IMR-90 (cell line): Measurements from ENCODE around the gene TCP11.

Source experiments
- BHLHE40 ChIP-seq: fragments of 150-350 bp; IDR thresholded peaks from 2 replicates; pipeline ENCODE4 v1.6.1; 2016; ENCODE audit warnings: mild to moderate bottlenecking, low read depth, low read length
- CTCF ChIP-seq: conservative IDR thresholded peaks from 2 replicates; pipeline ENCODE4 v1.5.1; 2012; ENCODE audit warnings: mild to moderate bottlenecking, low read depth, low read length, improper control_type of control experiment
- FOS ChIP-seq: fragments of 150-350 bp; IDR thresholded peaks from 2 replicates; pipeline ENCODE4 v1.6.1; 2016; ENCODE audit warnings: low read depth, low read length
- MAFK ChIP-seq: IDR thresholded peaks from 2 replicates; pipeline ENCODE4 v1.6.1; 2012; ENCODE audit warnings: low read depth, low read length, improper control_type of control experiment
- MAZ ChIP-seq: IDR thresholded peaks from 2 replicates; pipeline ENCODE4 v1.6.1; 2012; ENCODE audit warnings: low read depth, mild to moderate bottlenecking, low read length, improper control_type of control experiment, moderate library complexity, borderline replicate concordance
- MXI1 ChIP-seq: IDR thresholded peaks from 2 replicates; pipeline ENCODE4 v1.6.1; 2012; ENCODE audit warnings: low read depth, mild to moderate bottlenecking, low read length, moderate library complexity, borderline replicate concordance
- NFE2L2 ChIP-seq: fragments of 150-350 bp; IDR thresholded peaks from 2 replicates; pipeline ENCODE4 v1.6.1; 2016; ENCODE audit warnings: low read depth, mild to moderate bottlenecking, low read length
- POLR2A ChIP-seq: IDR thresholded peaks from 2 replicates; pipeline ENCODE4 v1.6.1; 2012; ENCODE audit warnings: mild to moderate bottlenecking, low read depth, low read length
- RAD21 ChIP-seq: IDR thresholded peaks from 2 replicates; pipeline ENCODE4 v1.6.1; 2012; ENCODE audit warnings: low read length, improper control_type of control experiment
- RCOR1 ChIP-seq: IDR thresholded peaks from 2 replicates; pipeline ENCODE4 v1.6.1; 2012; ENCODE audit warnings: mild to moderate bottlenecking, low read length, improper control_type of control experiment; ENCODE audit not compliant: insufficient replicate concordance
- RFX5 ChIP-seq: IDR thresholded peaks from 2 replicates; pipeline ENCODE4 v1.8.0; 2012; ENCODE audit warnings: low read depth, mild to moderate bottlenecking, low read length, moderate library complexity
- SMC3 ChIP-seq: fragments of 150-350 bp; IDR thresholded peaks from 2 replicates; pipeline ENCODE4 v1.6.1; 2016; ENCODE audit warnings: low read depth, mild to moderate bottlenecking, antibody characterized with exemption, low read length, moderate library complexity
- TF ChIP-seq, protein P1 (sequence below): fragments of 150-350 bp; IDR thresholded peaks from 2 replicates; pipeline ENCODE4 v1.6.1; 2017; ENCODE audit warnings: mild to moderate bottlenecking, antibody characterized with exemption, low read length, low read depth

GRCh38 chr6:35070111-35070510 is 71.0 kb downstream of the TCP11 start:
- no peak for TF ChIP-seq RAD21
- no peak for TF ChIP-seq POLR2A
- TF ChIP-seq CTCF, result no peak
- TF ChIP-seq SMC3, result no peak
- no peak for TF ChIP-seq NFE2L2
- no peak for TF ChIP-seq FOS
- no peak for TF ChIP-seq MXI1
- TF ChIP-seq MAZ, result no peak
- no peak for TF ChIP-seq MAFK
- TF ChIP-seq RCOR1, result no peak
- no peak for TF ChIP-seq BHLHE40
- no peak for TF ChIP-seq RFX5
- TF ChIP-seq, protein P1, sequence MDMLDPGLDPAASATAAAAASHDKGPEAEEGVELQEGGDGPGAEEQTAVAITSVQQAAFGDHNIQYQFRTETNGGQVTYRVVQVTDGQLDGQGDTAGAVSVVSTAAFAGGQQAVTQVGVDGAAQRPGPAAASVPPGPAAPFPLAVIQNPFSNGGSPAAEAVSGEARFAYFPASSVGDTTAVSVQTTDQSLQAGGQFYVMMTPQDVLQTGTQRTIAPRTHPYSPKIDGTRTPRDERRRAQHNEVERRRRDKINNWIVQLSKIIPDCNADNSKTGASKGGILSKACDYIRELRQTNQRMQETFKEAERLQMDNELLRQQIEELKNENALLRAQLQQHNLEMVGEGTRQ, result no peak
